Neural progenitor cell (in vitro differentiated cells): ENCODE results near the gene SLC17A9.

Source experiments
- CTCF ChIP-seq: fragments of 200-600 bp; sonication (generic); IDR thresholded peaks from 2 replicates; pipeline ENCODE4 v1.5.1; 2017; ENCODE audit warnings: antibody characterized with exemption, mild to moderate bottlenecking
- EZH2 ChIP-seq: fragments of 200-600 bp; sonication (generic); IDR thresholded peaks from 2 replicates; pipeline ENCODE4 v1.6.1; 2017; ENCODE audit warnings: antibody characterized with exemption, mild to moderate bottlenecking, moderate library complexity

GRCh38 chr20:62927128-62927705, 25.3 kb upstream of the SLC17A9 start:
- no peak for TF ChIP-seq EZH2
- TF ChIP-seq CTCF: no peak
